ENCODE measurements around the gene NPPC.

The NPPC gene

GRCh38 chr2:231935207-231935524 lies 9.0 kb upstream of the NPPC start:
- no peak for DNase-seq (ENCODE audit: low read depth)

- DNase-seq (ENCODE audit: low read depth): no peak
Observed at GRCh38 chr2:231934441-231935206, 8.4 kb upstream of the NPPC start.

- no peak for DNase-seq (ENCODE audit: low read depth)
Observed at GRCh38 chr2:231933916-231934401, 7.8 kb upstream of the NPPC start.

GRCh38 chr2:231932985-231933915 lies 7.1 kb upstream of the NPPC start:
- no peak for DNase-seq (ENCODE audit: low read depth)

- no peak for DNase-seq (ENCODE audit: low read depth)
Observed at GRCh38 chr2:231932711-231932970, 6.4 kb upstream of the NPPC start.

- no peak for DNase-seq (ENCODE audit: low read depth)
Observed at GRCh38 chr2:231931481-231931915, 5.3 kb upstream of the NPPC start.

GRCh38 chr2:231930593-231931281 lies 4.5 kb upstream of the NPPC start:
- no peak for DNase-seq (ENCODE audit: low read depth)

- DNase-seq (ENCODE audit: low read depth): no peak
Observed at GRCh38 chr2:231929961-231930592, 3.9 kb upstream of the NPPC start.

GRCh38 chr2:231928901-231929725 lies 2.9 kb upstream of the NPPC start:
- DNase-seq (ENCODE audit: low read depth): no peak

- no peak for DNase-seq (ENCODE audit: low read depth)
Observed at GRCh38 chr2:231928481-231928880, 2.3 kb upstream of the NPPC start.

- no peak for DNase-seq (ENCODE audit: low read depth)
Observed at GRCh38 chr2:231927566-231927890, 1.3 kb upstream of the NPPC start.

- DNase-seq (ENCODE audit: low read depth): no peak
Observed at GRCh38 chr2:231926761-231927565, 767 bp upstream of the NPPC start.

- peak; percentile 35 for DNase-seq (ENCODE audit: low read depth)
Observed at GRCh38 chr2:231925303-231926179, 655 bp downstream of the NPPC start.

GRCh38 chr2:231924889-231925275 lies 1.3 kb downstream of the NPPC start:
- no peak for DNase-seq (ENCODE audit: low read depth)

GRCh38 chr2:231923951-231924888 lies 2.0 kb downstream of the NPPC start:
- no peak for DNase-seq (ENCODE audit: low read depth)

GRCh38 chr2:231923010-231923344 lies 3.2 kb downstream of the NPPC start:
- DNase-seq (ENCODE audit: low read depth): no peak

GRCh38 chr2:231922311-231923009 lies 3.7 kb downstream of the NPPC start:
- DNase-seq (ENCODE audit: low read depth): no peak

- no peak for DNase-seq (ENCODE audit: low read depth)
Observed at GRCh38 chr2:231920795-231921194, 5.4 kb downstream of the NPPC start.

Measured in activated T-helper 1 cell treated with Interleukin-2 at 50 U/mL for 16 hours (primary cell).